NB4 (cell line): Measurements from ENCODE around the gene TNFRSF6B.

Experiments used
- DNase-seq: peaks from one replicate; pipeline ENCODE4 v3.0.0; 2010; ENCODE audit warnings: low read depth
- H3K4me3 ChIP-seq: one replicate; pipeline ENCODE4 v1.5.1; 2011; ENCODE audit warnings: mild to moderate bottlenecking, low read depth, low read length, moderate library complexity
- CTCF ChIP-seq: IDR thresholded peaks from one replicate; pipeline ENCODE4 v1.5.1; 2012; ENCODE audit warnings: low read depth, low read length
- MAX ChIP-seq: IDR thresholded peaks from 2 replicates; pipeline ENCODE4 v1.6.1; 2011; ENCODE audit warnings: low read depth, low read length
- MYC ChIP-seq: IDR thresholded peaks from 2 replicates; pipeline ENCODE4 v1.6.1; 2011; ENCODE audit warnings: low read depth, low read length
- POLR2A ChIP-seq: IDR thresholded peaks from 2 replicates; pipeline ENCODE4 v1.6.1; 2011; ENCODE audit warnings: mild to moderate bottlenecking; ENCODE audit not compliant: insufficient read length; ENCODE audit errors: extremely low read depth

The TNFRSF6B gene

DNA sequence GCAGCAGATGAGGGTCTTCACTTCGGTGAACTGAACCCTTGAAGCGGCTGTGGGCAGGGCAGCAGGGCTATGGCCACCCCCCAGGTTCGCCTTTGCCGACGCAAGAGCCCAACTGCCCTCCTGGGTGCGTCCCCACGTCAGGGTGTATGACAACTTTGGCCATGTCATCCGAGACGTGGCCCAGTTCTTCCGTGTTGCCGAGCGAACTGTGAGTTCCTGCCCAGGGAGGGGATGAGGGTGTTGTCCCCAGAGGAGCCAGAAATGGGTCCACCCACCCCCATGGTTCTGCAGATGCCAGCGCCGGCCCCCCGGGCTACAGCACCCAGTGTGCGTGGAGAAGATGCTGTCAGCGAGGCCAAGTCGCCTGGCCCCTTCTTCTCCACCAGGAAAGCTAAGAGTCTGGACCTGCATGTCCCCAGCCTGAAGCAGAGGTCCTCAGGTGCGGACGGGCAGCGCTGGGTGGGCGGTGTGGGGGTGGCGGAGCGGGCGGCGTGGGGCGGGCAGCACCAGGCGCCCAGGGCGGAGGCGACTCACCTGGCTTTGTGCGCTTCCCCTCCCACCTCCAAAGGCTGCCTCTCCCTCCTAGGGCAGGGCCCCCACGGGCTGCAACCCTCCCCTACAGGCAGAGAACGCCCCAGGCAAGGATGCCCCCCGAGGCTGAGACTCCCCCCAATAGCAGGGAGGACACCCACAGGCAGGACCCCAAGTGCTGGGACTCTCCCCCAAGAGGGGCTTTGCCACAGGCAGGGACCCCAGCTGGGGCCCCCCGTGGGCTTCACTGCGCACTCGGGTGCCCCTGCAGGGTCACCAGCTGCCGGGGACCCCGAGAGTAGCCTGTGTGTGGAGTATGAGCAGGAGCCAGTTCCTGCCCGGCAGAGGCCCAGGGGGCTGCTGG lies 6.2 kb upstream of the TNFRSF6B start:
- TF ChIP-seq MYC (no peak), POLR2A (no peak), MAX (no peak), CTCF (no peak)
- no peak for DNase-seq
- no peak overlapping the region for H3K4me3 ChIP-seq

- no peak for DNase-seq
- TF ChIP-seq CTCF (no peak), POLR2A (no peak), MYC (no peak), MAX (no peak)
- no peak overlapping the region for H3K4me3 ChIP-seq
Observed at GRCh38 chr20:63690898-63691710, 5.3 kb upstream of the TNFRSF6B start.

DNA sequence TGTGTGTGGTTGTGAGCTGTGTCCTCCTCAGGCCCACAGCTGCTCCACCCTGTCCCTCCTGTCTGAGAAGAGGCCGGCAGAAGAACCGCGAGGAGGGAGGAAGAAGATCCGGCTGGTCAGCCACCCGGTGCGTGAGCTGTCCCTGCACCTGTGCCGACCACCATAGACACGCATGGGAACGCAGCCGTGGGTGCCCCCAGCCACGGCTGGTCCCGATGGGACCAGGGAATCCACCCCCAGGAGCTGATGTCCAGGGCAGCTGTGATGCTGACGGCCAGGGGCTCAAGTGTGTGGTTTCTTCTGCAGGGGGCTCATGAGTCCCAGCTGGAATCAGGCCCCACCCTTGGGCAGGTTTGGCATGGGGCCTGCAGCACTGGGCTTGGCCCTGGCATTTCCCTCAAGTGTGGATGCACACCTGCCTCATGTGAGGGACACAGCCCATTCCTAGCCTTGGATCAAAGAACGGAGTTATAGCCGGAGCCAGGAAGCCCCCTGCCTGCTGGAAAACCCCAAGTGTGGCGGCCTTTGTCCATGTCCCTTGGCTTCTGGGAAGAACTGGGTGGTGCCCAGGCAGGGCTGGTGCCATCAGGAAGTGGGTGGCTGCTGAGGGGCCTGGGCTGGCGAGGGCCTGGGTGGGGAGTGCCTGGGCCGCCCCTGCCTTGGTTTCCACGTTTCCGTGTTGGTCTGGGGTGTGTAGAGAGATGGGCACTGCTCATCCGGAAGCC lies 4.6 kb upstream of the TNFRSF6B start:
- DNase-seq = no peak

GRCh38 chr20:63692436-63693082 lies 3.9 kb upstream of the TNFRSF6B start:
- no peak overlapping the region for H3K4me3 ChIP-seq
- no peak for TF ChIP-seq CTCF
- TF ChIP-seq MAX = no peak
- no peak for TF ChIP-seq MYC
- no peak for TF ChIP-seq POLR2A
- DNase-seq = no peak

More for the DNA sequence above, 4.6 kb upstream of the TNFRSF6B start:
- no peak overlapping the region for H3K4me3 ChIP-seq
- no peak for TF ChIP-seq MAX
- TF ChIP-seq CTCF = no peak
- TF ChIP-seq MYC = no peak
- TF ChIP-seq POLR2A = no peak

DNA sequence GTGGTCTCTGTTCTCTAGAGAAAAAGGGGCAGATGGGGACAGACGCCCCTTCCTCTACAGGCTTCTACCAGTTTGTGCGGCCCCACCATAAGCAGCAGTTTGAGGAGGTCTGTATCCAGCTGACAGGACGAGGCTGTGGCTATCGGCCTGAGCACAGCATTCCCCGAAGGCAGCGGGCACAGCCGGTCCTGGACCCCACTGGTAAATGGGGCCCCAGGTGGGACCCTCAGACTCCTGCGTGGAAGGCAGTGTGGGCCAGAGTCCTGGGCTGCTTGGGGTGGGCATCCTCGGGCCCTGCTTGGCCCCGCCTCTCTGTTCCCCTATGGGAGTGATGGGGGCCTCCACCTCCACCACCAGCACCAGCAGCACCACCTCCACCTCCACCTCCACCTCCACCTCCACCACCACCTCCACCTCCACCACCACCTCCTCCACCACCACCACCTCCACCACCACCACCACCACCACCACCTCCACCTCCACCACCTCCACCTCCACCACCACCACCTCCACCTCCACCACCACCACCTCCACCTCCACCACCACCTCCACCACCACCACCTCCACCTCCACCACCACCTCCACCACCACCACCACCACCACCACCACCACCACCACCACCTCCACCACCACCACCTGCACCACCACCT lies 3.2 kb upstream of the TNFRSF6B start:
- TF ChIP-seq CTCF (no peak), MYC (no peak), MAX (no peak), POLR2A (no peak)
- no peak for DNase-seq

More for the DNA sequence above, 3.2 kb upstream of the TNFRSF6B start:
- H3K4me3 ChIP-seq = no peak overlapping the region
